ENCODE data around the gene PRPF38A.
"Not testable (repeated sequence)": the region's sequence is repeated elsewhere in the genome, so short reads cannot be mapped to it uniquely, and the experiment has no call there.

PRPF38A gene

DNA sequence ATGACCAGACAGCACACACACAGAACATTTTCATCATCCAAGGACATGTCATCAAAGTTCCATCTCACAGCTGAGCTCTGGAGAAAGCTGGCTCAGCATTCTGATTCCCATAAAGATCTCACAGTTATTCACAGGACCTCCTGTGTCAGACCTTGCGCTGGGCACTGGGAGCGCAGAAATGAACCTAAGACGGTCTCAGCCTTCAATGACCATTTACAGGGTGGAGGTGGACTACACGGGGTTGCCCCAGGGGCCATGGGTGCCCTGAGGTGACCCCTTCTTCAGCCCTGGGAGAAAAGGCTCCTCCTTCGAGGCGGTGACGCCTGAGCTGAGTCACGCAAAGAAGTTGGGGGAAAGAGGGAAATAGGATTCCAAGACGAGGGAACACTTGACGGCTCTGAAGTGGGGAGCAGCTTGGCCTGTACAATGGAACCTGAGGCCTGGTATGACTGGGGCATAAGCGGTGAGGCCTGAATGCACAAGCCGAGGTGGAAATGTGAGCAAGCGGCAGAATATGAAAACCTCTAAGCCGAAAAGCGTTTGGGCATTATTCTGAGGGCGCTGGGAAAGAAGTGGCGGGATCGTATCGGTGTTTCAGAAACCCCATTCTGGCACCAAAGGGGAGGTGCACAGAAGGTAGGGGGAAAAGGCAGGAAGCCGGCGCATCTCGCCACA lies 39.2 kb upstream of the PRPF38A start:
- no CpG with 5 or more reads among the region's 22 CpGs for WGBS (ENCODE audit: insufficient coverage, insufficient read length)
- Histone ChIP-seq H3K9me3 (ENCODE audit: control insufficient read depth, insufficient read depth, low read length) (no peaks in the 10 kb centered on the region), H3K4me3 (ENCODE audit: low read length) (peak overlapping the region; percentile 64), H3K27ac (ENCODE audit: low read length) (no peak overlapping the region), H3K4me1 (ENCODE audit: control insufficient read depth, insufficient read depth, low read length) (peaks cover 4% of the 10 kb centered on the region; the same call in 1 of the 2 replicates), H3K27me3 (ENCODE audit: control insufficient read depth, insufficient read depth, low read length) (no peaks in the 10 kb centered on the region), H3K36me3 (ENCODE audit: control insufficient read depth, insufficient read depth, low read length) (peaks cover 6% of the 10 kb centered on the region)
- DNase-seq (ENCODE audit: low read depth, low spot score): no peak

DNA sequence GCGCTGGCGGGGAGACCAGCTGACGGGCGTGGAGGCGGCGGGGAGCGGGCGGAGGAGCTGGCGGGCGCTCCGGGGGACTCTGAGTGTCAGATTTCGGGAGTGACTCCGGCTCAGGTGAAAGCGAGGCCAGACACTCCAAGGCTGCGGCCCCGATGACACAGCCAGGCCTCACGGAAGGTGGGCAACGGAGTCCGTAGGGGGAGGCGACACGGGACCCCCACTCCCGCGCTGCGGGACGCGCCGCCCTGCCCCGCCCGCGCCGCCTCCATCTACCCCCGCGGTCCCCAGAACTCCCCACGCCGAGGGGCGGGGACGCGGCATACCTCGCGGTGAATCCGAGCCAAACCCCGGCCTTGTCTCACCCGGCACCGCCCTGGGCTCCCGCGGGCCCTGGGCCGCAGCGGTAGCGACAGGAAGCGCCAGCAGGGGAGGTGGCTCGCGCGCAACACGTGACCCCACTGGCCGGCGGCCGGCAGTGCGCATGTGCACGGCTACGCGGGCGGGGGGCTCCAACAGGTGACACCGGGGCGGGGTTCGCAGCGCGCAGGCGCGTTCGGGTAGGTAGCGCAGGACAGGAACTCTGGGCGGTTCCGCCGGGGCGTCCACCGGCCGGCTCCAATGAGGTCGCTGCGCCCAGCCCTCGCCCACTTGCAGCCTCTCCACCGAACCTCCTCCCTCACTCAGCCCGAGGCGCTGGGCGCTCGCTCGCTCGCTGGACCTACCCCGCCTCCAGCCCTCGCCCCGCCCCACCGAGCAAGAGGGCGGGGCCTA lies 38.5 kb upstream of the PRPF38A start, which contains the start of gene CC2D1B:
CC2D1B (minus strand) TSS at position 460 of the 771 bp plus-strand sequence. CDS start 1,585 bp downstream, outside the sequence.
- no peak within 1 kb of the TSS for H3K27ac ChIP-seq (ENCODE audit: low read length)
- no CpG with 5 or more reads among the region's 92 CpGs for WGBS (ENCODE audit: insufficient coverage, insufficient read length)
- H3K4me3 ChIP-seq (ENCODE audit: low read length): peak within 1 kb of the TSS; percentile 64
- no peaks in the 10 kb centered on the region for H3K27me3 ChIP-seq (ENCODE audit: control insufficient read depth, insufficient read depth, low read length)
- H3K4me1 ChIP-seq (ENCODE audit: control insufficient read depth, insufficient read depth, low read length): peaks cover 4% of the 10 kb centered on the region; the same call in 1 of the 2 replicates
- no peaks in the 10 kb centered on the region for H3K9me3 ChIP-seq (ENCODE audit: control insufficient read depth, insufficient read depth, low read length)
- H3K36me3 ChIP-seq (ENCODE audit: control insufficient read depth, insufficient read depth, low read length): peaks cover under 1% of the 10 kb centered on the region; the same call in 1 of the 2 replicates
- peak; percentile 97 for DNase-seq (ENCODE audit: low read depth, low spot score)

DNA sequence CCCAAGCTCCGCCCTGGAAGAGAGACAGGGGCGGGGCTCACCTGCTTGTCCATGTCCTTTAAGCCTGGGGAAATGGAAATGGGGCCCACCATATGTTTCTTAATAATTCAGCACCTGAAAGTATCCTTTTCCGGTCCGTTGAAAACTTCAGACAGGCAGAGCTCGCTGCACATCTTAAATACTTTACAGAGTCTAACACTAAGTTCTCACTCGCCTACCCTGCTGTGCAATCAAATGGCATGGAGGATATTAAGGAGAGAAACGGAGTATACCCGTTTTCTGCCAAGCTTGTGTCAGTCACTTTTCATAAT lies 37.9 kb upstream of the PRPF38A start:
- Histone ChIP-seq H3K36me3 (ENCODE audit: control insufficient read depth, insufficient read depth, low read length) (no peaks in the 10 kb centered on the region), H3K4me1 (ENCODE audit: control insufficient read depth, insufficient read depth, low read length) (peaks cover 4% of the 10 kb centered on the region; the same call in 1 of the 2 replicates), H3K9me3 (ENCODE audit: control insufficient read depth, insufficient read depth, low read length) (no peaks in the 10 kb centered on the region), H3K27ac (ENCODE audit: low read length) (no peak overlapping the region), H3K27me3 (ENCODE audit: control insufficient read depth, insufficient read depth, low read length) (no peaks in the 10 kb centered on the region), H3K4me3 (ENCODE audit: low read length) (peak overlapping the region; percentile 64; the same call in 1 of the 2 replicates)
- no CpG with 5 or more reads among the region's 8 CpGs for WGBS (ENCODE audit: insufficient coverage, insufficient read length)
- no peak for DNase-seq (ENCODE audit: low read depth, low spot score)

- no peak for DNase-seq (ENCODE audit: low read depth, low spot score)
- Histone ChIP-seq H3K36me3 (ENCODE audit: control insufficient read depth, insufficient read depth, low read length) (no peaks in the 10 kb centered on the region), H3K27ac (ENCODE audit: low read length) (no peak overlapping the region), H3K4me3 (ENCODE audit: low read length) (no peak overlapping the region), H3K27me3 (ENCODE audit: control insufficient read depth, insufficient read depth, low read length) (no peaks in the 10 kb centered on the region), H3K4me1 (ENCODE audit: control insufficient read depth, insufficient read depth, low read length) (peaks cover 4% of the 10 kb centered on the region; the same call in 1 of the 2 replicates), H3K9me3 (ENCODE audit: control insufficient read depth, insufficient read depth, low read length) (no peaks in the 10 kb centered on the region)
- no CpG with 5 or more reads among the region's 5 CpGs for WGBS (ENCODE audit: insufficient coverage, insufficient read length)
Observed at GRCh38 chr1:52367272-52367671, 37.1 kb upstream of the PRPF38A start.

DNA sequence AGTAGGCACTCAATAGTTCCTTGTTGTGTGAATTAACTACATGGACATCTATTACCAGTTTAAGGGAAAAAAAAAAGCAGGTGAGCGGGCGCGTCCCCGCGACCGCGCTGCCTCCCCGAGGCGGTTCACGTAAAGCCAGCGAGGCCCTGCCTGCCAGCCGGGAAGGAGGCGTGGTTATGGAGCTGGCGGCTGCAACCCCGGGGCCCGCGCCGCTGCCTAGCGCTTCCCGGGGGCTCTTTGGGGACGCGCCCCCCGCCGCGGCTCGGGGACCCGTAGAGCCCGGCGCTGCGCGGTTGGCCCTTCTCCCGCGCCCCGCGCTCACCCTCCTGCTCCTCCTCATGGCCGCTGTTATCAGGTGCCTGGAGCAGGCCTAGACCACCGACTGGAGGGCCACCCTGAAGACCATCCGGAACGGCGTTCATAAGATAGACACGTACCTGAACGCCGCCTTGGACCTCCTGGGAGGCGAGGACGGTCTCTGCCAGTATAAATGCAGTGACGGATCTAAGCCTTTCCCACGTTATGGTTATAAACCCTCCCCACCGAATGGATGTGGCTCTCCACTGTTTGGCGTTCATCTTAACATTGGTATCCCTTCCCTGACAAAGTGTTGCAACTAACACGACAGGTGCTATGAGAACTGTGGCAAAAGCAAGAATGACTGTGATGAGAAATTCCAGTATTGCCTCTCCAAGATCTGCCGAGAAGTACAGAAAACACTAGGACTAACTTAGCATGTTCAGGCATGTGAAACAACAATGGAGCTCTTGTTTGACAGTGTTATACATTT lies 35.8 kb upstream of the PRPF38A start:
- Histone ChIP-seq H3K4me3 (ENCODE audit: low read length) (peak overlapping the region; percentile 70; the same call in 1 of the 2 replicates), H3K9me3 (ENCODE audit: control insufficient read depth, insufficient read depth, low read length) (no peaks in the 10 kb centered on the region), H3K27me3 (ENCODE audit: control insufficient read depth, insufficient read depth, low read length) (no peaks in the 10 kb centered on the region), H3K27ac (ENCODE audit: low read length) (no peak overlapping the region), H3K4me1 (ENCODE audit: control insufficient read depth, insufficient read depth, low read length) (peaks cover 4% of the 10 kb centered on the region; the same call in 1 of the 2 replicates), H3K36me3 (ENCODE audit: control insufficient read depth, insufficient read depth, low read length) (peaks cover 8% of the 10 kb centered on the region)
- WGBS (ENCODE audit: insufficient coverage, insufficient read length): no CpG with 5 or more reads among the region's 51 CpGs
- no peak for DNase-seq (ENCODE audit: low read depth, low spot score)

DNA sequence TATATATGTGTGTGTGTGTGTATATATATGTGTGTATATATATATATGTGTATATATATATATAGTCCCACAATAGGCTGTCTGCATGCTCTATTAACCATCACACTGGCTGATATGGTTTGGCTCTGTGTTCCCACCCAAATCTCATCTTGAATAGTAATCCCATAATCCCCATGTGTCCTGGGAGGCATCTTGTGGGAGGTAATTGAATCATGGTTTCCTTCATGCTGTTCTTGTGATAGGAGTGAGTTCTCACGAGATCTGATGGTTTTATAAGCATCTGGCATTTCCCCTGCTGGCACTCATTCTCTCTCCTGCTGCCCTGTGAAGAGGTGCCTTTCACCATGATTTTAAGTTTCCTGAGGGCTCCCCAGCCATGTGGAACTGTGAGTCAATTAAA lies 34.6 kb upstream of the PRPF38A start:
- H3K36me3 ChIP-seq (ENCODE audit: control insufficient read depth, insufficient read depth, low read length): peaks cover 13% of the 10 kb centered on the region
- DNase-seq (ENCODE audit: low read depth, low spot score); H3K4me1 ChIP-seq (ENCODE audit: control insufficient read depth, insufficient read depth, low read length); H3K27ac ChIP-seq (ENCODE audit: low read length); H3K27me3 ChIP-seq (ENCODE audit: control insufficient read depth, insufficient read depth, low read length); H3K4me3 ChIP-seq (ENCODE audit: low read length); H3K9me3 ChIP-seq (ENCODE audit: control insufficient read depth, insufficient read depth, low read length): not testable (repeated sequence)
- WGBS (ENCODE audit: insufficient coverage, insufficient read length): no CpG with 5 or more reads among the region's 1 CpG

DNA sequence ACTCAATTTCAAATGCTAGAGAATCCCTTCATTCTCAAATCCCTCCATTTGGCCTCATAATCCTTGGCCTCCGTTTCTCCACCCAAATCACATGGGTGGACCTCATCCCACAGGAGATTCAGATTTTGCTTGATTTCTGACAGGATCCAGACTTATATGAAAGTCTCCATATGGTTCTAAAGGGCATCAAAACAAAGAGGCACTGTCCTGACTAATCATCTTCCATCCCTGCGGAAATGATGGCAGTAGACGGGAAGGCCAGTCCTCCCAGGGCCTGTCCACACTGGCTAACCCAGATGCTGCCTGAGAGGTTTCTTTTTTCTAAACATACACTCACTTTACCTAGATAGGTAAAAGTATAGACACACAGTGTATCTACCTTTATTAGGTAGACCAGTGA lies 19.0 kb upstream of the PRPF38A start:
- Histone ChIP-seq H3K9me3 (ENCODE audit: control insufficient read depth, insufficient read depth, low read length) (no peaks in the 10 kb centered on the region), H3K27me3 (ENCODE audit: control insufficient read depth, insufficient read depth, low read length) (no peaks in the 10 kb centered on the region), H3K27ac (ENCODE audit: low read length) (no peak overlapping the region), H3K4me1 (ENCODE audit: control insufficient read depth, insufficient read depth, low read length) (no peaks in the 10 kb centered on the region), H3K36me3 (ENCODE audit: control insufficient read depth, insufficient read depth, low read length) (peaks cover 56% of the 10 kb centered on the region), H3K4me3 (ENCODE audit: low read length) (no peak overlapping the region)
- WGBS (ENCODE audit: insufficient coverage, insufficient read length): no CpG with 5 or more reads among the region's 3 CpGs
- DNase-seq (ENCODE audit: low read depth, low spot score): no peak

DNA sequence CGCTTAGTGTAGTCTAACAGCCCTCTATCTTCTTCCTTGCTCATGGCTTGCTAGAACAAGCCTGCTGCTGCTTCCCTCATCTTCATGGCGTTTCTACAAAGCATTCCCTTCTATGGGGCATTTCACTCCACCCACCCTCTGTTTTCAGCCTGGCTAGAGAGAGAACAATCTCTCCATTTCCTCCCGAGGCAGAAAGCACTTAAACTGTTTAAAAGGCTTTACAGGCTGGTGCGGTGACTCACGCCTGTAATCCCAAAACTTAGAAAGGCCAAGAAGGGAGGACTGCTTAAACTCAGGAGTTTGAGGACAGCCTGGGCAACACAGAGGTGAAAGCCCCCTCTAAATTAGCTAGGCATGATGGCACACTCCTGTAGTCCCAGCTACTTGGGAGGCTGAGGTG lies 17.9 kb upstream of the PRPF38A start:
- H3K36me3 ChIP-seq (ENCODE audit: control insufficient read depth, insufficient read depth, low read length): peaks cover 48% of the 10 kb centered on the region
- H3K27me3 ChIP-seq (ENCODE audit: control insufficient read depth, insufficient read depth, low read length): no peaks in the 10 kb centered on the region
- no peaks in the 10 kb centered on the region for H3K4me1 ChIP-seq (ENCODE audit: control insufficient read depth, insufficient read depth, low read length)
- WGBS (ENCODE audit: insufficient coverage, insufficient read length): no CpG with 5 or more reads among the region's 5 CpGs
- H3K27ac ChIP-seq (ENCODE audit: low read length): no peak overlapping the region
- no peaks in the 10 kb centered on the region for H3K9me3 ChIP-seq (ENCODE audit: control insufficient read depth, insufficient read depth, low read length)
- H3K4me3 ChIP-seq (ENCODE audit: low read length): no peak overlapping the region
- DNase-seq (ENCODE audit: low read depth, low spot score): no peak

DNA sequence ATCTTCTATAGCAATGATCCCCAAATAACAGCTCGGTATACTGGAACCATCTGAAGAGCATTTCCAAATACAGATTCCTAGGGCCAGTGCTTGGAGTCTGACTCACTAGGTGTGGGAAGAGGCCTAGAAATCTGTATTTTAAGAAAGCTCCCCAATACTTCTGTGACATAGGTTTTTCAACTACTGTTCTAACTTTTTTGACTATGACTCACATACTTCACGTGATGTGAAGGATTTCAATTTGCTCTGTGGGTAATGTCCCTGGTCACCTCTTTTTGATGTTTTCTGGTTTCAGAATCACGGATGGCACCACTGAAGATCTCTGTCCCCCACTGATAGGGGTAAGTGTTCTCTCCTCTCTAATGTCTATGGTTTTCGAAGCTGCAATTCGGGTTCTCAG lies 11.2 kb upstream of the PRPF38A start:
- H3K4me3 ChIP-seq (ENCODE audit: low read length): no peak overlapping the region
- no CpG with 5 or more reads among the region's 5 CpGs for WGBS (ENCODE audit: insufficient coverage, insufficient read length)
- no peaks in the 10 kb centered on the region for H3K9me3 ChIP-seq (ENCODE audit: control insufficient read depth, insufficient read depth, low read length)
- no peaks in the 10 kb centered on the region for H3K27me3 ChIP-seq (ENCODE audit: control insufficient read depth, insufficient read depth, low read length)
- peaks cover 32% of the 10 kb centered on the region; the same call in 1 of the 2 replicates for H3K36me3 ChIP-seq (ENCODE audit: control insufficient read depth, insufficient read depth, low read length)
- no peak overlapping the region for H3K27ac ChIP-seq (ENCODE audit: low read length)
- no peak for DNase-seq (ENCODE audit: low read depth, low spot score)
- H3K4me1 ChIP-seq (ENCODE audit: control insufficient read depth, insufficient read depth, low read length): no peaks in the 10 kb centered on the region

DNA sequence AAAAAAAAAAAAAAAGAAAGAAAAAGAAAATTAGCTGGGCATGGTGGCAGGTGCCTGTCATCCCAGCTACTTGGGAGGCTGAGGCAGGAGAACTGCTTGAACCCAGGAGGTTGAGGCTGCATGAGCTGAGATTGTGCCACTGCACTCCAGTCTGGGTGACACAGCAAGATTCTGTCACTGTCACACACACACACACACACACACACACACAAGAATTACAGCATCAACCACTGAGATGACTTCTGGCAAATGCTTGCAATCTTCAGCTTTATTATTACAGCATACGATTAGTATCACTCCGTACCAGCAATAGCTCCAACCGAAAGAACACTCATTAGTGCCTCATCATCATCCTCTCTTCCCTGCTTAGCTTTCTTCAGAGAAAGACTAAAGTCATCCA lies 4.8 kb upstream of the PRPF38A start:
- Histone ChIP-seq H3K4me1 (ENCODE audit: control insufficient read depth, insufficient read depth, low read length) (no peaks in the 10 kb centered on the region), H3K4me3 (ENCODE audit: low read length) (no peak overlapping the region), H3K27me3 (ENCODE audit: control insufficient read depth, insufficient read depth, low read length) (no peaks in the 10 kb centered on the region), H3K27ac (ENCODE audit: low read length) (no peak overlapping the region), H3K9me3 (ENCODE audit: control insufficient read depth, insufficient read depth, low read length) (no peaks in the 10 kb centered on the region), H3K36me3 (ENCODE audit: control insufficient read depth, insufficient read depth, low read length) (peaks cover 18% of the 10 kb centered on the region; the same call in 1 of the 2 replicates)
- WGBS (ENCODE audit: insufficient coverage, insufficient read length): no CpG with 5 or more reads among the region's 3 CpGs
- DNase-seq (ENCODE audit: low read depth, low spot score): no peak

Data from iPS DF 6.9 (cell line).